Loucy (cell line): ENCODE results near the gene PCID2.
"Not testable (repeated sequence)": the region's sequence is repeated elsewhere in the genome, so short reads cannot be mapped to it uniquely, and the experiment has no call there.

Experiments used
- H2AFZ ChIP-seq: fragments of 200-600 bp; sonication (generic); 2 replicates; pipeline ENCODE4 v1.6.0; 2016; ENCODE audit warnings: antibody characterized with exemption, mild to moderate bottlenecking, low read length, moderate library complexity
- H3F3A ChIP-seq: fragments of 200-600 bp; 2 replicates; pipeline ENCODE4 v1.6.0; 2016; ENCODE audit warnings: antibody characterized with exemption, low read depth, mild to moderate bottlenecking
- H3K27me3 ChIP-seq: fragments of 200-600 bp; sonication (generic); 2 replicates; pipeline ENCODE4 v1.6.1; 2014; ENCODE audit warnings: low read length, mild to moderate bottlenecking; ENCODE audit not compliant: insufficient read depth, poor library complexity, severe bottlenecking
- H3K36me3 ChIP-seq: fragments of 200-600 bp; sonication (generic); 2 replicates; pipeline ENCODE4 v1.6.1; 2016; ENCODE audit warnings: low read length; ENCODE audit not compliant: insufficient read depth
- H3K4me1 ChIP-seq: fragments of 200-600 bp; sonication (generic); 2 replicates; pipeline ENCODE4 v1.5.1; 2014; ENCODE audit warnings: low read length, mild to moderate bottlenecking; ENCODE audit not compliant: insufficient read depth, poor library complexity, severe bottlenecking
- H3K4me2 ChIP-seq: fragments of 200-600 bp; sonication (generic); 2 replicates; pipeline ENCODE4 v1.6.0; 2014; ENCODE audit warnings: antibody characterized with exemption, low read length, low read depth, mild to moderate bottlenecking; ENCODE audit not compliant: poor library complexity, severe bottlenecking
- H3K4me3 ChIP-seq: fragments of 200-600 bp; sonication (generic); 2 replicates; pipeline ENCODE4 v1.5.1; 2014; ENCODE audit warnings: low read length, mild to moderate bottlenecking, mixed read lengths; ENCODE audit not compliant: poor library complexity, severe bottlenecking
- H3K79me2 ChIP-seq: fragments of 200-600 bp; sonication (generic); 2 replicates; pipeline ENCODE4 v1.6.1; 2014; ENCODE audit warnings: low read length; ENCODE audit not compliant: insufficient read depth
- H3K9ac ChIP-seq: fragments of 200-600 bp; sonication (generic); 2 replicates; pipeline ENCODE4 v1.6.0; 2014; ENCODE audit warnings: mild to moderate bottlenecking, low read depth, low read length, moderate library complexity; ENCODE audit not compliant: poor library complexity, severe bottlenecking
- H3K9me2 ChIP-seq: fragments of 200-600 bp; sonication (generic); replicated peaks from 2 replicates; pipeline ENCODE4 v1.6.1; 2016; ENCODE audit warnings: low read depth, low read length, mixed read lengths
- H3K9me3 ChIP-seq: fragments of 200-600 bp; sonication (generic); 2 replicates; pipeline ENCODE4 v1.6.1; 2014; ENCODE audit warnings: mild to moderate bottlenecking, antibody characterized with exemption, low read length, low read depth; ENCODE audit not compliant: insufficient read depth
- H4K20me1 ChIP-seq: fragments of 200-600 bp; sonication (generic); 2 replicates; pipeline ENCODE4 v1.6.0; 2014; ENCODE audit warnings: antibody characterized with exemption, low read length, mild to moderate bottlenecking; ENCODE audit not compliant: insufficient read depth, poor library complexity, severe bottlenecking
- CTCF ChIP-seq: fragments of 200-600 bp; sonication (generic); conservative IDR thresholded peaks from 2 replicates; pipeline ENCODE4 v1.5.1; 2014; ENCODE audit warnings: mild to moderate bottlenecking, antibody characterized with exemption, low read length
- EZH2phosphoT487 ChIP-seq: fragments of 200-600 bp; IDR thresholded peaks from 2 replicates; pipeline ENCODE4 v1.6.1; 2018; ENCODE audit warnings: antibody characterized with exemption, mild to moderate bottlenecking, moderate library complexity, borderline replicate concordance

Gene PCID2

DNA sequence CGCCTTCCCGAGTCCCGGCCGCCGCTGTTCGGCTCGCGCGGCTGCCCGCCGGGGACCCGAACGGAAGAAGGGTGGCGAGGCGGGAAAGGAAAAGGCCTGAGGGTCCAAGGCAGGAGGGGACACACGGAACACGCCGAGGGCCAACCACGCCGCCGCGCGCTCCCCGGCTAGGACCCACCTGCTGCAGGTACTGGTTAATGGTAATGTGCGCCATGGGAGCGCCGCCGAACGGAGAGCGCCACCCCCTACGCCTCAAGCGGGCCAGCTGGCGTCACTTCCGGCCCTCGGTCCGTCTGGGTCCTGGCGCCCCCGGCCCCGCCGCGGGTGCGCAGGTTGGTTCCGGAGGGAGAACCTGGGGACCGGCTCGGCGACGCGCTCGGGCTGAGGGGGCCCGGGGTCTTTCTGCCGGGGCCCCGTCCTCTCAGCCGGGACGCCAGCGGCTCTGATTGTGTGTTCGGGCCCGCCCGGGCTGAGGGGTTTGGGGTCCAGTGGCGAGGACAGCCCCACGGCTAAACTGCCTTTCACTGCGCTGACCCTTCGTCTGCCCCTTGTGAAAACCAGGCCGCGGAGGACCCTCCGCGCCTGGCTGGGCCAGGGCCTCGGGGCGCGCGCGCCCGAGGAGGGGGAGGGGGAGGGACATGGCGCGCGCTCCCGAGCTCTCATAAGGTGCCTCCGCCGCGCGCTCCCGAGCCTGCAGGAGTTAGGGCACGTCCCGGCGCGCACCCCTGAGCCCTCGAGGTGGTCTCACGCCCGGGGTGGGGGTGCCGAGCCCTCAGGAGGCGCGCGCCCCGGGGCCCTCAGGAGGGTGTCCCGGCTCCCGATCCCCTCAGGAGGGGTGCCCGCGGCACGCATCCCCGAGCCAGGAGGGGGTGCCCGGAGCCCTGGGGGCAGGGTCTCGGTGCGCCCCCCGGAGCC lies at the start of gene PCID2:
PCID2 (minus strand) TSS at position 249 of the 915 bp plus-strand sequence; CDS start at position 214, 35 bp downstream.
- H3K79me2 ChIP-seq = peaks cover 87% of the 10 kb centered on the region
- H3K9me3 ChIP-seq = no peaks in the 10 kb centered on the region
- H3K4me1 ChIP-seq = peaks cover 70% of the 10 kb centered on the region
- H3F3A ChIP-seq = no peaks in the 10 kb centered on the region
- TF ChIP-seq EZH2phosphoT487 (no peak), CTCF (no peak)
- peak within 1 kb of the TSS; percentile 97 for H3K4me2 ChIP-seq
- peaks cover 65% of the 10 kb centered on the region for H4K20me1 ChIP-seq
- peak within 1 kb of the TSS; percentile 95 for H3K9ac ChIP-seq
- H3K27me3 ChIP-seq = no peaks in the 10 kb centered on the region
- peak within 1 kb of the TSS; percentile 98 for H2AFZ ChIP-seq
- H3K9me2 ChIP-seq = no peaks in the 10 kb centered on the region
- peak within 1 kb of the TSS; percentile 96 for H3K4me3 ChIP-seq
- H3K36me3 ChIP-seq = no peaks in the 10 kb centered on the region

GRCh38 chr13:113257908-113258307 lies 49.4 kb upstream of the PCID2 start:
- peaks cover 64% of the 10 kb centered on the region; the same call in 1 of the 2 replicates for H3K36me3 ChIP-seq

GRCh38 chr13:113252516-113253095 lies 44.1 kb upstream of the PCID2 start:
- Histone ChIP-seq H4K20me1 (no peaks in the 10 kb centered on the region), H3K36me3 (peaks cover 78% of the 10 kb centered on the region; the same call in 1 of the 2 replicates), H3K4me3 (no peak overlapping the region), H3K9me3 (no peaks in the 10 kb centered on the region), H3K9me2 (no peaks in the 10 kb centered on the region), H3K9ac (no peak overlapping the region), H2AFZ (no peak overlapping the region), H3F3A (no peaks in the 10 kb centered on the region), H3K79me2 (no peaks in the 10 kb centered on the region), H3K27me3 (no peaks in the 10 kb centered on the region), H3K4me2 (no peak overlapping the region), H3K4me1 (no peaks in the 10 kb centered on the region)
- TF ChIP-seq EZH2phosphoT487 = no peak

More at GRCh38 chr13:113257908-113258307, 49.4 kb upstream of the PCID2 start:
- H3K9me2 ChIP-seq, H3K9ac ChIP-seq, H3K4me1 ChIP-seq, H3K9me3 ChIP-seq, H3F3A ChIP-seq, H3K4me2 ChIP-seq, H3K4me3 ChIP-seq, H3K79me2 ChIP-seq, H4K20me1 ChIP-seq, H2AFZ ChIP-seq, H3K27me3 ChIP-seq: not testable (repeated sequence)
